Activated T-cell treated with anti-CD3 and anti-CD28 coated beads, Interleukin-2, amount 50 U/mL, for 48 hours (primary cell): ENCODE results near the gene MRFAP1L1.
"Not testable (repeated sequence)": the region's sequence is repeated elsewhere in the genome, so short reads cannot be mapped to it uniquely, and the experiment has no call there.

Experiments
- DNase-seq, 2 experiments: peaks; one replicate each; pipeline ENCODE4 v3.0.0-alpha.2; 2020

MRFAP1L1 gene

DNA sequence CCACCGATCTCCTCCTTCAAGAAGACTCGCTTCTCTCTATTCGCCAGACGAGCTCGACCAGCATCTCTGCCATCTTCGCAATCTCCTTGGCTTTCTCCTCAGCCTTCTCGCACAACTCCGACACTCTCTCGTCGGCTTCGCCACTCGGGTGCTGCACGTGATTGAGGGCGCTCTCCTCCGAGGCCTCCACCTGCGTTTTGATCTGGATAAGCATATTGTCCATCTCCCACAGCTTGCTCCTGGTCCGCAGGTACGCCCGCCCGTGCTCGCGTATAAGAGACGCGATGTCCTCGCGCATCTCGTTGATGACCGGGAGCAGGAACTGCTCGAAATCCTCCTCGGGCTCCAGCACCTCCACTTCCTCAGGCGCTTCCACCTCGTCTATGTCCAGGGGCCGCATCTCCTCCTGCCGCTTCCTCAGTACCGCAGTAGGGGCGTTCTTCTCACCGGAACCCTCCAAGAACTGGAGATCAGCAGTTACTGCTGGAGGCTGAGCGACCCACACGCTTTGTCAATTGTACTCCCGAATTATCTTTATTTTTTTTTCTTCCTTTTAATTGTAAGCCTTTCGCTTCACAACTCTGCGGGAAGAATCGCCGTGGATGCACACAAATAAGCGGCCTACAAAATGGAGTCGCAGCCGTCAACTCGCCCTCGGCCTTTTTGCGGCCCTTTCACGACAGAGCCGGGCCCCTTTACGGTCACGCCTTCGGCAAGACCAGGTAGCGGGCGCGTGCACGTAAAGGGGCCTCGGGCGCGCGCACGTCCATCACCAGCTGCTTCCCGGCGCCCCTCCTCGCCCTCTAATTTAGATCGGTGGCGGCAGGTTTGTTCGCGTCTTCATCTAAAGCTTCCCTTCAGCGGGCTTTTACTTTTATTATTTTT lies at the start of gene MRFAP1L1:
MRFAP1L1 (minus strand) TSS at position 636 of the 885 bp plus-strand sequence; CDS start at position 400, 236 bp downstream.
- DNase-seq, result peak; percentile 98 to 99

DNA sequence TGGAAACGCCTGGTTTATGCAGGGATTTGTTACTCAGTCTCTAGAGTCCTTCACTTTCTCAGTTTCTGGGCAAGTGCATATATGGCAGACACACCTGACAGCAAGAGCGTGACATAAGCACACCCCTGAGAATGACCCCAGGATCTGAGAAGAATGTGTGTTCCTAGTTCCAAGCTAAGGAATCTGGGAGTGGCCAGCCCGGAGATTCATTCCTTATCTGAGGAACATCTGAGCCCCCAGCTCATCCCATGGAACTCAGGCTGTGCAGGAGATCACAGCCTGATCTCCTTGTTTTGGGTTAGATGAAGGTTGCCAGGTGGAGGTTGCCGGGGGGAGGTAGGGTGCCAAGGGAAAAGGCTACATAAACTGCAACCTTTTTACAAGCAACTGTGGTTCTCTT lies 49.1 kb upstream of the MRFAP1L1 start:
- DNase-seq, result no peak

DNA sequence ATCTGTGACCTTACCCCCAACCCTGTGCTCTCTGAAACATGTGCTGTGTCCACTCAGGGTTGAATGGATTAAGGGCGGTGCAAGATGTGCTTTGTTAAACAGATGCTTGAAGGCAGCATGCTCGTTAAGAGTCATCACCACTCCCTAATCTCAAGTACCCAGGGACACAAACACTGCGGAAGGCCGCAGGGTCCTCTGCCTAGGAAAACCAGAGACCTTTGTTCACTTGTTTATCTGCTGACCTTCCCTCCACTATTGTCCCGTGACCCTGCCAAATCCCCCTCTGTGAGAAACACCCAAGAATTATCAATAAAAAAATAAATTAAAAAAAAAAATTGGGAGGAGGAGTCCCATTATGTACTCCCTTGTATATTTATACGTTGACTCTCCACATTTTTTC lies 46.7 kb upstream of the MRFAP1L1 start:
- not testable (repeated sequence) for DNase-seq

DNA sequence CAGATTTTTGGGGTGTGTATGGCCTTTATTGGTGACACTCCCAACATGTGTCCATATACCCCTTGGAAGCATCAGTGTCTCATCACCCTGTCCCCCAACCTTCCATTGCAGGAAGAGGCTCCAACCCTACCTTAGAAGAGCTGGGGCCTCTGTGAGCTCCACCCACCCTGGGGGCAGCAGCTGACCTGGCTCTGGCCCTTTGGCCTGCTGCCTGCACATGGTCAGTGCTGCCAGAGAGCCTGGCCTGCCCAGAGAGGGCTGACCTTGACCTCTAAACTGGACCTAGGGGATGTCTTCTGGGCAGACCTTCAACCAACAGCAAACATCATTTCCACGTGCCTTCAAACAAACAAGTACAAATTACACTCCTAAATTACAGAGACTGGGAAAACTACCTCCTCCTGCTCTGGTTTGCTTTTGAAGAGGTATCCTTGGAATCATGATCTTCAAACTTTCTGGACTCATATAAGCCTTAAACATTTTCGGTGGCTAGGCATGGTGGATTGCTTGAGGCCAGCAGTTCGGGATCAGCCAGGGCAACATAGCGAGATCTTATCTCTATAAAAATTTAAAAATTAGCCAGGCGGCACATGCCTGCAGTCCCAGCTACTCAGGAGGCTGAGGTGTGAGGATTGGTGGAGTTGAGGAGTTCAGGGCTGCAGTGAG lies 45.6 kb upstream of the MRFAP1L1 start:
- DNase-seq, result no peak

- DNase-seq, result no peak
Measured at GRCh38 chr4:6754481-6755087, 44.9 kb upstream of the MRFAP1L1 start.

DNA sequence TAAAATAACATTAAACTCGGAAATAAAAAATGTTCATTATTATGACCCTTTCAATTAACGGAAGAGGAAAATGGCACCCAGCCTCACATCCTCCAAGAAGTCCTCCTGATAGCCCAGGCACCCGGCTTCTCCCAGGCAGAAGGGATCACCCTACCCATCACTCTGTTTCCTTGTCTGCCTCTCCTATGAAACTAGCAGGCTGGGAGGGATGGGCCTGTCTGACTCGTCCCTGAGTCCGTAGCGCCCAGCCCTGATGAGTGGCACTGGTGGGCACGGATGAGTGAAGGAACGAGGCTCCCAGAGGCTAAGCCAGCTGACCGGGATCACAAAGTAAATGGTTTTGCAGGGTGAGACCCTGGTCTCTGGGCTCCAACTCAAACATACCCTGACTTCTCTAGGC lies 44.2 kb upstream of the MRFAP1L1 start:
- DNase-seq, result no peak

- DNase-seq, result no peak
Measured at GRCh38 chr4:6753103-6753560, 43.5 kb upstream of the MRFAP1L1 start.

DNA sequence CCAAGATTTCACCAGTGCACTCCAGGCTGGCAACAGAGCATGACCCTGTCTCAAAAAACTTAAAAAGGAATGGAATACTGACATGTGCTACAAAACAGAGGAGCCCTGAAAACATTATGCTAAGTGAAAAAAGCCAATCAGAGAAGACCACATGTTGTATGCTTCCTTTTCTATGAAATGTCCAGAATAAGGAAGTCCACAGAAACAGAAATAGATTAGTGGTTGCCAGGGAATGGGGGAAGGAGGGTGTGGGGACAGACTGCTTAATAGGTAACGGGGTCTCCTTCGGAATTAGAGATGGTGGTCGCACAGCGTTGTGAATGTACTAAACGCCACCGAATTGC lies 42.8 kb upstream of the MRFAP1L1 start:
- DNase-seq, result no peak

DNA sequence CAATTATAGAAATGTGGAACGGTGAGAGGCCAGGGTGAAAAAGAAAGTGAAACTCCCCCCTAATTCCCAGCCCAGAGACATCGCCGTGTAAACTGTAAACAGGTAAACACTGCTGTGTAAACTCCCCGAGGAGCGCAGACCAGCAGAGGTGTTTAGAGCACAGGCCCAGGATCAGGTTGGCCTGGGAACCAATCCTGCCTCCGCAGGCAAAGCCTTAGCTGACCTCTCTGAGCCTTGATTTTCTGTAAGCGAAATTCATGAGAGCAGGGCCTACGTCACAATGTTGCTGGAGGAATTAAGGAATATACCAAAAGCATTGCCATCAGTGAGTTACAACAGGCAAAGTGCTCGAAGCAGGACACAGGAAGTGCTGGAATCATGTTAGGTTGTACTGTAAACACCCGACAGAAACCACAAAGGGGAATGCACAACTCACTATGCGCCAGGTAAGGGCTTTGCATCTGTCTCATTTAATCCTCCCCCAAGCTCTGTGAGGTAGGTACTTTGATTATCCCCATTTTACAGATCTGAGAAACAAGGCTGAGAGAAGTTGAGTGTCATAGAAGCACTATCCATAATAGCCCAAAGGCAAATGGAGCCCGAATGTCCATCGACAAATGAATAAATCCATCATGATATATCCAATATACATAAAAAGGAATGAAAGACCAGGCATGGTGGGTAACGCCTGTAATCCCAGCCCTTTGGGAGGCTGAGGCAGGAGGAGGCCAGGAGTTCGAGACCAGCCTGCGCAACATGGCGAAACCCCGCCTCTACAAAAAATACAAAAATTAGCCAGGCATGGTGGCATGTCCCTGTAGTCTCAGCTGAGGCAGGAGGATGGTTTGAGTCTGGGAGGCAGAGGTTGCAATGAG lies 42.2 kb upstream of the MRFAP1L1 start:
- no peak for DNase-seq

GRCh38 chr4:6750286-6751221 lies 40.9 kb upstream of the MRFAP1L1 start:
- no peak for DNase-seq

DNA sequence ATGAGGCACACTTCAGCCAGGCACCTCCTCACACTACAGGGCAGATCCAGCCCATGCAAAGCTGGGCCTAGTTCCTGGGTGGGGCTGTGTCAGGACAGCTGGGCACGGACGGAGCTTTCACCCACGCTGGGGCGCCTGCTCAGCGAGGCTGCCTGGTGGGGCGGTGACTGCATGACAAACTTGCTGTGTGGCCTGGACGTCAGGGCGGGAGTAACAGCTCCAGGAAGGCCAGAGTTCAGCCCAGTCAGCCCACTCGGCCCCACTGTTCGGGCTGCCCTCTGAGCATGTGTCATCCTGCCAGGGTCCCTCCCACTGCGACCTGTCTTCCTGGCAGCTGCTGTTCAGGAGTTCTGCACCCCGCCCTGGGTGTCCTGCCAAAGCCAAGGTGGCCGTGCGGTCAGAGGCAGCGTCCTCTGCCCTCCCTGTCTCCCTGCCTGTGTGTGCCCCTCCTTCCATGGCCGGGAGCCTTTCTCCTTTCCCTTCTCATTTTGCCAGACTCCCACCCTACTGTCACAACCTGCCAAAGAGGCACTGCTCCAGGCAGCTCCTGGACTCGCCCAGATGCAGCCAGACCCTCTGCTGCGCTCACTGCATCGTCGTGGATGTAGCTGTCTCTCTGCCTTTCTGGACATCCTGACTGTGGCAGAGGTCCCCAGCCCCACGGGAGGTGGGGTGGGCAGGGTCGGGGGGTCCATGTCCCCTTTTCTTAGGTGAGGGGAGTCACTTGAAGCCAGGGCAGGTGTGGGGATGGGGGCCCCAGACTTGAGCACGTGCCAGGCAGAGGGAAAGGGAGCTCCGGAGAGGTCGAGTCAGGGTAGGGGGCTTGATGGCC lies 39.9 kb upstream of the MRFAP1L1 start:
- DNase-seq, result no peak

DNA sequence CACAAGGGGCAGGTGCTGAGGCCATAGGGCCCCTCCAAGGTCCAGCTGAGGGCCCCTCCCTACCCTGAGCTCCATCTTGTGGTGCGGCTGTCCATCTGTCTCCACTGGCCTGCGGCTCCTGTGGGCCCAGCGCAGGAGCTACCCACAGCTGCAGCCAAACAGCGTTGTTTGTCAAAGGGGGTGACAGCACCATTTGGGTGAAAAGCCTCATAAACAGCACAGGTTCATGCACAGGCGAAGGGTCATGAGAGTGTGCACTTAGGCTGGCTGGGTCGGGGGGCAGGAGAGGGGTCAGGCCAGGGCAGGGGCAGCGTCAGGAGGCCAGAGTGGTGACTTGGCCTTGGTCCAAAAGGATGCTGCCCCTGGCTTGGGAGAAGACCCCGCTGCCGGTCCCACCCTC lies 38.6 kb upstream of the MRFAP1L1 start:
- no peak for DNase-seq

DNA sequence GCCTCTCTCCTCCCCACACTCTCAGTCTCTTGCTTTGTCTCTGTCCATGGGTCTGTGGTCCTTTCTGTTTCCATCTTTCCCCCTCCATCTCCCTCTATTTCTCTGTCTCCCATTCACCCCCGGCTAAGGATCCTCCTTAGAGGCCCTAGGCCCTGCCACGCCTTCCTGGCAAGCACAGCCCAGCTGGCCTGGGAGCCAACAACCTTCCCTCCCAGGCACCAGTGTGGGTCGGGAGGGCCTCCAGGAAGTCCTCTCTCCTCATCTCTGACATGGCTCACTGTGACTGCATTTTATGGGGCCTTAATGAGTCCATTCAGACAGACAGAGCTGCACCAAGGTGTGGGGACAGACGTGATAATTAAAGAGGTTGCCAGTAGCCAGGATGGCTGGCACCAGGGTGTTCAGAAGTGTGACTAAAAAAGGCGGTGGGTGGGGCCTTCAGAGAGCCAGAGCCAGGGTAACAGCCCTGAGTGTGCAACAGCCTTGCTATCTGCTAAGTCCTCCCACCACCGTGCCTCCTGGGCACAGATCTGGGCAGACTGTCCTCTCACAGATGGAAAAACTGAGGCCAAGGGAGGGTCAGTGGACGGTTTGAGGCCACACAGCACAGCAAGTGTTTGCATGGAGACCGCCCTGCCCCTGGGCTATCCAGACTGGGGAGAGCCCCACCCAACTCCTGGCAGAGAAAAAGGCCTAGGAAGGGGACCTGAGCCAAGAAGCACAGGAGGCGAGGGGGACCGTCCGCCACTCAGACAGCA lies 37.8 kb upstream of the MRFAP1L1 start:
- no peak for DNase-seq

DNA sequence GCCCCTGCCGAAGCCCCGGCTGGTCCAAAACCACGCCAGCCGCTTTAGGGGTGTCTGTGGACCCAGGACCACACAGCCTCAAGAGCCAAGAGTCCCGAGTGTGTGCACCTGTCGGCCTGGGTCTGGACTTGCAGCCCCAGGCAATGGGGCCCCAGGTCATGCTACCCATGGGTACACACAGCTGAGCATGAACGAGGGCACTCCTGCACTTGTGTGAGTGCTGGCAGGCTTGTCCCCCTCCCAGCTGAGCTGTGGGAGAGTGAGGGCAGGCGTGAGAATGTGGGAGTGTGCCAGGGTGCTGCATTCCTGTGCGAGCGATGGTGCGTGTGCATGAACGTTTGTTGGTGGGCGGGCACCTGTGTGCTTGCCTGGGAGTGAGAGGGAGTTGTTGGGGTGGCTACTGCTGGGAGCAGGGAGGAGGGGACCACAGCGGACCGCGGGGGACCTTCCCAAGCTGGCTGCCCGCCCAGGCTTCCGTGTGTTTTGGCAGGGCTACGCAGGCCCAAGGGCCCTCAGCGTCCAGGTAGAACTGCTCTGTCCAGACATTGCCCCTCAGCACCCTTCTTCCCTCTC lies 37.1 kb upstream of the MRFAP1L1 start:
- DNase-seq, result no peak

GRCh38 chr4:6742989-6743388 lies 33.3 kb upstream of the MRFAP1L1 start:
- DNase-seq, result no peak

- no peak for DNase-seq
Measured at GRCh38 chr4:6742507-6742906, 32.8 kb upstream of the MRFAP1L1 start.

GRCh38 chr4:6740347-6740746 lies 30.7 kb upstream of the MRFAP1L1 start:
- DNase-seq, result no peak

DNA sequence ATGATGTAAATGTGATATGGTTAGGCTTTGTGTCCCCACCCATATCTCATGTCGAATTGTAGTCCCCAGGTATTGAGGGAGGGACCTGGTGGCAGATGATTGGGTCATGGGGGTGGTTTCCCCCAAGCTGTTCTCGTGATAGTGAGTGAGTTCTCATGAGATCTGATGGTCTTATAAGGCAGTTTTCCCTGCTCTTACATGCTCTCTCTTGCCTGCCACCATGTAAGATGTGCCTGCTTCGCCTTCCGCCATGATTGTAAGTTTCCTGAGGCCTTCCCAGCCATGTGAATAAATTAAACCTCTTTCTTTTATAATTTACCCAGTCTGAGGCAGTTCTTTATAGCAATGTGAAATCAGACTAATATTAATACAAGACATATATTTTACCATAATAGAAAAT lies 30.3 kb upstream of the MRFAP1L1 start:
- DNase-seq, result no peak

DNA sequence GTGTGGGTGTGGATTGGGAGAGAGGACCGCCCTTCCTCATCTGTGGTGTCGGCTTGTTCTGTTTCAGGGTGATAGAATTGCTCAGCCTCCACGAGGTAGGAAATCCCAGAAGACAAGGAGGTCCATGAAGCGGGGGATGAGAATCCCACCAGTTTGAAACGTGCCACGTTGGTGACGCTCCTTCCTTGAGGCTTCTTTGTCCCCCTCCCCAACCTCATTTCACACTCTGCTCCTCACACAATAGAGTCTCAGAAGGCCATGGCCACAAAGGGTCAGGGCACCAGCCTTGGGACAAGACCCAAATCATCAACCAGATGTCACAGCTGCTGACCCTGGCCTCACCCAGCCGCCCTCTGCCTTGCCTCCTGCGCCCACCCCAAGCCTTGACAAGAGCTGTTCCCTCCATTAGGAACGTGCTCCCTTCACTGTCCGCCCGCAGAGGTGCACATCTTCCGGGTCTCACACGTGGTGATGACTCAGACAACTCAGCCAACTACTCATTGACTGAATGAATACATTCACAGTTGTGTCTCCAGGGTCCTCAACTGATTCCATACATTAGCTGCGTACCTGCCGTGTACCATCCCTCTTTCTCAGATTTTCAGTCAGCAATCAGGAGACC lies 24.6 kb upstream of the MRFAP1L1 start:
- no peak for DNase-seq
